ENCODE measurements around the gene IL12RB1.
A peak's percentile ranks its signal among the peaks of the same experiment; 100 is the strongest.

IL12RB1 gene
- total RNA-seq: 33.2 to 84.4 (median 54.2) reads per million in 4 experiments

GRCh38 chr19:18086590-18087138 lies at the start of gene IL12RB1:
Gene IL12RB1, minus strand, starts transcription at chr19:18086934. Its CDS starts 111 bp downstream, at chr19:18086823.
- DNase-seq: peak; percentile 36

GRCh38 chr19:18135712-18136584 lies 49.2 kb upstream of the IL12RB1 start:
- no peak for DNase-seq

GRCh38 chr19:18131841-18132596 lies 45.3 kb upstream of the IL12RB1 start:
- no peak for DNase-seq

GRCh38 chr19:18130523-18131242 lies 43.9 kb upstream of the IL12RB1 start:
- DNase-seq: no peak

- no peak for DNase-seq
Measured at GRCh38 chr19:18128805-18129204, 42.1 kb upstream of the IL12RB1 start.

- no peak for DNase-seq
Measured at GRCh38 chr19:18128044-18128443, 41.3 kb upstream of the IL12RB1 start.

- no peak for DNase-seq
Measured at GRCh38 chr19:18126097-18126496, 39.4 kb upstream of the IL12RB1 start.

GRCh38 chr19:18123819-18124218 lies 37.1 kb upstream of the IL12RB1 start:
- DNase-seq: no peak

GRCh38 chr19:18122860-18123795 lies 36.4 kb upstream of the IL12RB1 start:
- DNase-seq: no peak

- DNase-seq: no peak
Measured at GRCh38 chr19:18122424-18122823, 35.7 kb upstream of the IL12RB1 start.

GRCh38 chr19:18121166-18121565 lies 34.4 kb upstream of the IL12RB1 start:
- DNase-seq: no peak

GRCh38 chr19:18120127-18120526 lies 33.4 kb upstream of the IL12RB1 start:
- DNase-seq: no peak

- peak; percentile 28 for DNase-seq
Measured at GRCh38 chr19:18119717-18120105, 33.0 kb upstream of the IL12RB1 start.

- DNase-seq: no peak
Measured at GRCh38 chr19:18119013-18119716, 32.4 kb upstream of the IL12RB1 start.

GRCh38 chr19:18118420-18119012 lies 31.8 kb upstream of the IL12RB1 start:
- DNase-seq: no peak

GRCh38 chr19:18117692-18118378 lies 31.1 kb upstream of the IL12RB1 start:
- DNase-seq: peak; percentile 94

- no peak for DNase-seq
Measured at GRCh38 chr19:18117364-18117691, 30.6 kb upstream of the IL12RB1 start.

GRCh38 chr19:18114483-18114882 lies 27.7 kb upstream of the IL12RB1 start:
- no peak for DNase-seq

GRCh38 chr19:18113827-18114226 lies 27.1 kb upstream of the IL12RB1 start:
- DNase-seq: no peak

- peak; percentile 67 for DNase-seq
Measured at GRCh38 chr19:18112989-18113478, 26.3 kb upstream of the IL12RB1 start.

Measured in effector CD8-positive, alpha-beta T cell (primary cell).